Measurements from ENCODE around the gene WWC1. TPM values are rescaled to one million over a fixed set of nuclear protein-coding genes. Genes with fewer than 3 reads are reported as not detected.

WWC1 gene
- total RNA-seq, 1 experiment from 2014 or later: 29.4 TPM

DNA sequence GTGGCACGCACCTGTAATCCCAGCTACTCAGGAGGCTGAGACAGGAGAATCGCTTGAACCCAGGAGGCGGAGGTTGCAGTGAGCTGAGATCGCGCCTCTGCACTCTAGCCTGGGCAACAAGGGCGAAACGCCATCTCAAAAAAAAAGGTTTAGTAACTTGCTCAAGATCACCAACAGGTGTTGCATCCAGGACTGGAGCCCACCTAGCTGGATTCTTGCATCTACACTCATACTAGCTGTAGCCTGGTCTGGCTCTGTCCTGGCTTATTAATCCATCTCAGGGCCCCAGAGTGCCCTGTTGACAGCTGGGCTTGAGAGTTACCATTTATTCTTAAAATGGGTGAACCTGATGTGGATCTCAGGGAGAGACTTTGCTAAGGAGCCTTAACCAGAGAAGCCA, 7.5 kb downstream of the WWC1 start:
- Histone ChIP-seq H3K9me3 (ENCODE audit: control insufficient read depth, insufficient read depth, low read depth, low read length) (no peaks in the 10 kb centered on the region), H3K27ac (ENCODE audit: low read length) (no peak overlapping the region), H3K4me1 (ENCODE audit: control insufficient read depth, insufficient read depth, low read length) (peaks cover 31% of the 10 kb centered on the region), H3K4me3 (ENCODE audit: low read depth in 2 of 2, low read length in 2 of 2) (no peak overlapping the region), H3K27me3 (ENCODE audit: control insufficient read depth, insufficient read depth, low read length) (no peaks in the 10 kb centered on the region), H3K36me3 (ENCODE audit: control insufficient read depth, insufficient read depth, low read length) (no peaks in the 10 kb centered on the region)
- no TSS peak for BruUV-seq (replicated peaks)
- in situ Hi-C loops (cut with HindIII; ENCODE audit: low pct_unique_long_range_greater_than_20kb, low sequenced_read_pairs) (no loop called here), intact Hi-C loops (cut with micrococcal nuclease; ENCODE audit: unreplicated experiment) (no loop called here)
- CTCF ChIA-PET: no interaction called here
- DNase-seq (ENCODE audit: low read depth, low spot score): no peak
- POLR2A ChIA-PET: no interaction called here
- ATAC-seq: no peak
- TF ChIP-seq TCF7L2 (IDR thresholded peaks at IDR 0.05; ENCODE audit: low read depth, low read length) (no peak), SIN3A (IDR thresholded peaks at IDR 0.05; ENCODE audit: borderline replicate concordance, insufficient read depth, low read depth, low read length) (no peak), POLR2AphosphoS5 (IDR thresholded peaks at IDR 0.05; ENCODE audit: low read depth, low read length) (no peak)
- TF ChIP-seq, protein P1, sequence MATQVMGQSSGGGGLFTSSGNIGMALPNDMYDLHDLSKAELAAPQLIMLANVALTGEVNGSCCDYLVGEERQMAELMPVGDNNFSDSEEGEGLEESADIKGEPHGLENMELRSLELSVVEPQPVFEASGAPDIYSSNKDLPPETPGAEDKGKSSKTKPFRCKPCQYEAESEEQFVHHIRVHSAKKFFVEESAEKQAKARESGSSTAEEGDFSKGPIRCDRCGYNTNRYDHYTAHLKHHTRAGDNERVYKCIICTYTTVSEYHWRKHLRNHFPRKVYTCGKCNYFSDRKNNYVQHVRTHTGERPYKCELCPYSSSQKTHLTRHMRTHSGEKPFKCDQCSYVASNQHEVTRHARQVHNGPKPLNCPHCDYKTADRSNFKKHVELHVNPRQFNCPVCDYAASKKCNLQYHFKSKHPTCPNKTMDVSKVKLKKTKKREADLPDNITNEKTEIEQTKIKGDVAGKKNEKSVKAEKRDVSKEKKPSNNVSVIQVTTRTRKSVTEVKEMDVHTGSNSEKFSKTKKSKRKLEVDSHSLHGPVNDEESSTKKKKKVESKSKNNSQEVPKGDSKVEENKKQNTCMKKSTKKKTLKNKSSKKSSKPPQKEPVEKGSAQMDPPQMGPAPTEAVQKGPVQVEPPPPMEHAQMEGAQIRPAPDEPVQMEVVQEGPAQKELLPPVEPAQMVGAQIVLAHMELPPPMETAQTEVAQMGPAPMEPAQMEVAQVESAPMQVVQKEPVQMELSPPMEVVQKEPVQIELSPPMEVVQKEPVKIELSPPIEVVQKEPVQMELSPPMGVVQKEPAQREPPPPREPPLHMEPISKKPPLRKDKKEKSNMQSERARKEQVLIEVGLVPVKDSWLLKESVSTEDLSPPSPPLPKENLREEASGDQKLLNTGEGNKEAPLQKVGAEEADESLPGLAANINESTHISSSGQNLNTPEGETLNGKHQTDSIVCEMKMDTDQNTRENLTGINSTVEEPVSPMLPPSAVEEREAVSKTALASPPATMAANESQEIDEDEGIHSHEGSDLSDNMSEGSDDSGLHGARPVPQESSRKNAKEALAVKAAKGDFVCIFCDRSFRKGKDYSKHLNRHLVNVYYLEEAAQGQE (IDR thresholded peaks at IDR 0.05; ENCODE audit: insufficient read depth in 1 of 2, low read depth in 2 of 2, low read length in 1 of 2): no peak
- TF ChIP-seq, protein P2, sequence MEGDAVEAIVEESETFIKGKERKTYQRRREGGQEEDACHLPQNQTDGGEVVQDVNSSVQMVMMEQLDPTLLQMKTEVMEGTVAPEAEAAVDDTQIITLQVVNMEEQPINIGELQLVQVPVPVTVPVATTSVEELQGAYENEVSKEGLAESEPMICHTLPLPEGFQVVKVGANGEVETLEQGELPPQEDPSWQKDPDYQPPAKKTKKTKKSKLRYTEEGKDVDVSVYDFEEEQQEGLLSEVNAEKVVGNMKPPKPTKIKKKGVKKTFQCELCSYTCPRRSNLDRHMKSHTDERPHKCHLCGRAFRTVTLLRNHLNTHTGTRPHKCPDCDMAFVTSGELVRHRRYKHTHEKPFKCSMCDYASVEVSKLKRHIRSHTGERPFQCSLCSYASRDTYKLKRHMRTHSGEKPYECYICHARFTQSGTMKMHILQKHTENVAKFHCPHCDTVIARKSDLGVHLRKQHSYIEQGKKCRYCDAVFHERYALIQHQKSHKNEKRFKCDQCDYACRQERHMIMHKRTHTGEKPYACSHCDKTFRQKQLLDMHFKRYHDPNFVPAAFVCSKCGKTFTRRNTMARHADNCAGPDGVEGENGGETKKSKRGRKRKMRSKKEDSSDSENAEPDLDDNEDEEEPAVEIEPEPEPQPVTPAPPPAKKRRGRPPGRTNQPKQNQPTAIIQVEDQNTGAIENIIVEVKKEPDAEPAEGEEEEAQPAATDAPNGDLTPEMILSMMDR (IDR thresholded peaks at IDR 0.05): no peak

DNA sequence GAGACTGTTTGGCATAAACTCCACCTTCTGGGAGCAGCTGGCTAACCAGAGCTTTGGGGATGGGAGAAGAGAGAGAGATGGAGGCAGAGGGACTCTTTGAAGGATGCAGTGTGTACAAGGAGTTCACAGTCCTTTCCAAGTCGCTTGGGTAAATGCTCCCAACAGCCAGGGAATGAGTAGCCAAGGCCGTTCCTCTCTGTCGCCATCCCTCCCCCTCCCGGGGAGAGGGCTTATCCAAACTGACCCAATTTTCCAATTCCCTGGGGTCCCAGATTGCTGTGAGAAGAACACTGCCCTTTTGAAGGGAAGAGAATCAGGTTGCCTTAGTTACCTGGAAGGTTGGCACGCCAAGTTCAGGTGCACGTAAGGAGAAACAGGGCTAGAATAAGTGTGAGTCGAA, 7.9 kb downstream of the WWC1 start:
- BruUV-seq (replicated peaks): no TSS peak
- H3K4me1 ChIP-seq (ENCODE audit: control insufficient read depth, insufficient read depth, low read length): peaks cover 31% of the 10 kb centered on the region
- H3K27ac ChIP-seq (ENCODE audit: low read length): no peak overlapping the region
- TF ChIP-seq SIN3A (IDR thresholded peaks at IDR 0.05; ENCODE audit: borderline replicate concordance, insufficient read depth, low read depth, low read length): no peak
- TF ChIP-seq, protein P2 (IDR thresholded peaks at IDR 0.05): no peak
- DNase-seq (ENCODE audit: low read depth, low spot score) (no peak), ATAC-seq (no peak)
- no peaks in the 10 kb centered on the region for H3K36me3 ChIP-seq (ENCODE audit: control insufficient read depth, insufficient read depth, low read length)
- H3K4me3 ChIP-seq (ENCODE audit: low read depth in 2 of 2, low read length in 2 of 2): no peak overlapping the region
- ChIA-PET CTCF (no interaction called here), POLR2A (no interaction called here)
- intact Hi-C loops (cut with micrococcal nuclease; ENCODE audit: unreplicated experiment) (no loop called here), in situ Hi-C loops (cut with HindIII; ENCODE audit: low pct_unique_long_range_greater_than_20kb, low sequenced_read_pairs) (no loop called here)
- no peaks in the 10 kb centered on the region for H3K27me3 ChIP-seq (ENCODE audit: control insufficient read depth, insufficient read depth, low read length)
- no peaks in the 10 kb centered on the region for H3K9me3 ChIP-seq (ENCODE audit: control insufficient read depth, insufficient read depth, low read depth, low read length)

Data from Panc1 (cell line).